Measurements from ENCODE around the gene LATS2.

The LATS2 gene

DNA sequence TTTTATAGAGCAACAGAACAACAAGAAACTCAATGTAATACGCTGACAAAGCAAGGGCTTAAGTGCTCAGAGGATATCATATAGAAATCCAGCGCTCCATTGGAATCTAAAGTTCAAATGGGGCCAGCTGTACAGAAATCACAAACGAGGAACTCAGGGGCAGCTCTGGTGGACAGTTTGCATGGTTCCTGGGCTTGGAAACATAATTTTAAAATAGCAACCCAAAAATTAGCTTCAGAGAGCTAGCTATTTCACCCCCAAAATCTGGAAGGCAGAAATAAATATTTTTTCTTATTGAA, 19.2 kb upstream of the LATS2 start:
- Histone ChIP-seq H4K8ac (ENCODE audit: low read depth, low read length) (no peak overlapping the region), H3K36me3 (replicated peaks in 1 of 2; ENCODE audit: control insufficient read depth in 2 of 2, insufficient read depth in 2 of 2, low read length in 2 of 2) (no peaks in the 10 kb centered on the region), H3K4me2 (ENCODE audit: insufficient read depth, low read length, poor library complexity, severe bottlenecking) (no peak overlapping the region), H2AFZ (ENCODE audit: low read length) (no peak overlapping the region), H2BK5ac (ENCODE audit: low read length) (no peak overlapping the region), H3K27ac (replicated peaks; ENCODE audit: low read length) (no peak overlapping the region), H3K27me3 (ENCODE audit: control insufficient read depth in 3 of 3, insufficient read depth in 3 of 3, low read depth in 1 of 3, low read length in 3 of 3) (peaks cover 0 to 3% (median 0%) of the 10 kb centered on the region in 3 experiments), H2BK120ac (ENCODE audit: low read depth, low read length) (no peak overlapping the region), H3K9ac (ENCODE audit: low read depth, low read length, poor library complexity) (no peak overlapping the region), H4K91ac (ENCODE audit: low read depth, low read length, poor library complexity) (no peak overlapping the region), H3K4me1 (ENCODE audit: control insufficient read depth in 2 of 2, insufficient read depth in 1 of 2, low read depth in 1 of 2, low read length in 2 of 2) (peaks cover 0 to 2% of the 10 kb centered on the region in 2 donors), H3K79me1 (ENCODE audit: low read depth, low read length) (no peaks in the 10 kb centered on the region), H2BK15ac (ENCODE audit: low read length) (no peak overlapping the region), H3K4ac (ENCODE audit: low read length) (no peak overlapping the region), H3K4me3 (ENCODE audit: low read length in 2 of 2) (no peak overlapping the region), H3K14ac (ENCODE audit: low read length) (no peak overlapping the region), H2AK5ac (ENCODE audit: low read depth, low read length) (no peak overlapping the region), H2BK12ac (ENCODE audit: low read length) (no peak overlapping the region), H3K9me3 (replicated peaks in 1 of 2; ENCODE audit: control insufficient read depth in 2 of 2, insufficient read depth in 1 of 2, low read depth in 1 of 2, low read length in 2 of 2) (no peaks in the 10 kb centered on the region), H3K18ac (ENCODE audit: low read length) (no peak overlapping the region), H3K23ac (ENCODE audit: low read depth, low read length, poor library complexity) (no peak overlapping the region)
- WGBS, 2 donors (ENCODE audit: extremely low coverage in 2 of 2, insufficient read length in 2 of 2, insufficient replicate concordance in 1 of 2) = no CpG with 5 or more reads among the region's 3 CpGs
- no peak for DNase-seq (ENCODE audit: low spot score)

DNA sequence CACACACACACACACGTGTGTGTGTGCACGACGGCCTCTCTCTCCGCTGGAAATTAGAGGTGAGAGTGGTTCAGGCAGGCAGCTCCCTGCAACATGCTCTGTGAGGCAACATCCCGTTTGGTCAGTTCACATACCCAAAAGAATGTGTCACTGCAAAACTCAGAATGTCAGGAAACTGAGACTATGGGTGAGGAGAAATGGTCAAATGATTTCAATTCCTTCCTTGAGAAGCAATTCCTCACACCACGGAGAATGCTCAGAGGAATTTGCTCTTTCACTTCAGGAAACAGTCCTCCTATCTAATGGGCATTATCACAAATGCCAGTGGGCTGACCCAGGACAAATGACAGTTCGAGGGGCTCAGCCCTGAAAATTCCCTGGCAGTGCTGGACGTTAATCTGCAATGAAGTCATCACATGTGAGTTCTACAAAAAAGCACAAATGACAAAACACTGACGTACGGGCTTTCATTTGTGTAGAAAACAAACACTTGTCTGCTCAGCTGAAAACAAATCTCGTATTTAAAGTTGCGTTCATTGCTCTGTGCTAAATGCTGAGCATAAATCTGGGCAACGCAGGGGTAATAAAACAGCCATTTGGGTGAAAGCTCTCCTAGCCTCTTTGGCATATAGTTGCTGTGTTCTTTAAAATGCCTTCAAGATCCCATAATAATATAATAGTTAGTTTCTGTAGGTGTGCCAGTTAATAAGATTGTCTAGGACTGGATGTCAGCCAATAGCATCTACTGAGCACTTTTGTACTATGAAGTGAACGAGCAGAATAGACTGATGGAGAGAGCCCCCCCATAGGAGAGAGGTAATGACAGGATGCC, 18.6 kb upstream of the LATS2 start:
- Histone ChIP-seq H2BK15ac (ENCODE audit: low read length) (no peak overlapping the region), H3K4me3 (ENCODE audit: low read length in 2 of 2) (no peak overlapping the region), H2BK120ac (ENCODE audit: low read depth, low read length) (no peak overlapping the region), H3K14ac (ENCODE audit: low read length) (no peak overlapping the region), H3K27ac (replicated peaks; ENCODE audit: low read length) (no peak overlapping the region), H3K4ac (ENCODE audit: low read length) (no peak overlapping the region), H4K8ac (ENCODE audit: low read depth, low read length) (no peak overlapping the region), H3K4me1 (ENCODE audit: control insufficient read depth in 2 of 2, insufficient read depth in 1 of 2, low read depth in 1 of 2, low read length in 2 of 2) (peaks cover 0 to 2% of the 10 kb centered on the region in 2 donors), H3K27me3 (ENCODE audit: control insufficient read depth in 3 of 3, insufficient read depth in 3 of 3, low read depth in 1 of 3, low read length in 3 of 3) (peaks cover 0 to 4% (median 0%) of the 10 kb centered on the region in 3 experiments), H2BK5ac (ENCODE audit: low read length) (no peak overlapping the region), H3K79me1 (ENCODE audit: low read depth, low read length) (no peaks in the 10 kb centered on the region), H3K4me2 (ENCODE audit: insufficient read depth, low read length, poor library complexity, severe bottlenecking) (no peak overlapping the region), H3K36me3 (replicated peaks in 1 of 2; ENCODE audit: control insufficient read depth in 2 of 2, insufficient read depth in 2 of 2, low read length in 2 of 2) (no peaks in the 10 kb centered on the region), H4K91ac (ENCODE audit: low read depth, low read length, poor library complexity) (no peak overlapping the region), H2AFZ (ENCODE audit: low read length) (peak overlapping the region; percentile 2), H3K18ac (ENCODE audit: low read length) (no peak overlapping the region), H2BK12ac (ENCODE audit: low read length) (no peak overlapping the region), H2AK5ac (ENCODE audit: low read depth, low read length) (no peak overlapping the region), H3K9ac (ENCODE audit: low read depth, low read length, poor library complexity) (no peak overlapping the region), H3K9me3 (replicated peaks in 1 of 2; ENCODE audit: control insufficient read depth in 2 of 2, insufficient read depth in 1 of 2, low read depth in 1 of 2, low read length in 2 of 2) (no peaks in the 10 kb centered on the region), H3K23ac (ENCODE audit: low read depth, low read length, poor library complexity) (no peak overlapping the region)
- DNase-seq (ENCODE audit: low spot score) = no peak
- no CpG with 5 or more reads among the region's 14 CpGs for WGBS, 2 donors (ENCODE audit: extremely low coverage in 2 of 2, insufficient read length in 2 of 2, insufficient replicate concordance in 1 of 2)

DNA sequence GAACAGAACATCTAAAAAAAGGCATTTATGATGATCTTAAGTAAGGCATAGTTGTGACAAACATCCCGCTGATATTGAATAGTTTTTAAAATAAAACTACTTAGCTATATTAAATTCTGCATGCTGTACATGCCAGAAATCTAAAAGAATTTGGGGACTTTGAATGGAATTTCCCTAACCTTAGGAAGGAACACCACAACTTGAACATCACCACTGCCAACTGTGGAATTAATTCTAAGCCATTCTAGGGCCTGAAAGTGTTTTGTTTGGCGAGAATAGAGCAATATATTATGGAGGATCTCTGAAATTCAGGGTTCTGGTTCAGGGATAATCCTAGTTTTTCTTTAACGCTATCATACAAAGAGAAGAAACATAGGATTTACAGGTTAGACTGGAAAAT, 17.8 kb upstream of the LATS2 start:
- Histone ChIP-seq H2BK12ac (ENCODE audit: low read length) (no peak overlapping the region), H3K27ac (replicated peaks; ENCODE audit: low read length) (no peak overlapping the region), H4K91ac (ENCODE audit: low read depth, low read length, poor library complexity) (no peak overlapping the region), H3K27me3 (ENCODE audit: control insufficient read depth in 3 of 3, insufficient read depth in 3 of 3, low read depth in 1 of 3, low read length in 3 of 3) (peaks cover 0 to 9% (median 0%) of the 10 kb centered on the region in 3 experiments), H3K14ac (ENCODE audit: low read length) (no peak overlapping the region), H3K9ac (ENCODE audit: low read depth, low read length, poor library complexity) (no peak overlapping the region), H2BK5ac (ENCODE audit: low read length) (no peak overlapping the region), H4K8ac (ENCODE audit: low read depth, low read length) (no peak overlapping the region), H2BK15ac (ENCODE audit: low read length) (no peak overlapping the region), H3K4me1 (ENCODE audit: control insufficient read depth in 2 of 2, insufficient read depth in 1 of 2, low read depth in 1 of 2, low read length in 2 of 2) (peaks cover 0 to 2% of the 10 kb centered on the region in 2 donors), H3K23ac (ENCODE audit: low read depth, low read length, poor library complexity) (no peak overlapping the region), H3K79me1 (ENCODE audit: low read depth, low read length) (no peaks in the 10 kb centered on the region), H3K4me3 (ENCODE audit: low read length in 2 of 2) (no peak overlapping the region), H2BK120ac (ENCODE audit: low read depth, low read length) (no peak overlapping the region), H3K36me3 (replicated peaks in 1 of 2; ENCODE audit: control insufficient read depth in 2 of 2, insufficient read depth in 2 of 2, low read length in 2 of 2) (no peaks in the 10 kb centered on the region), H3K18ac (ENCODE audit: low read length) (no peak overlapping the region), H2AFZ (ENCODE audit: low read length) (no peak overlapping the region), H3K9me3 (replicated peaks in 1 of 2; ENCODE audit: control insufficient read depth in 2 of 2, insufficient read depth in 1 of 2, low read depth in 1 of 2, low read length in 2 of 2) (no peaks in the 10 kb centered on the region), H3K4me2 (ENCODE audit: insufficient read depth, low read length, poor library complexity, severe bottlenecking) (no peak overlapping the region), H2AK5ac (ENCODE audit: low read depth, low read length) (no peak overlapping the region), H3K4ac (ENCODE audit: low read length) (no peak overlapping the region)
- no CpG with 5 or more reads among the region's 3 CpGs for WGBS, 2 donors (ENCODE audit: extremely low coverage in 2 of 2, insufficient read length in 2 of 2, insufficient replicate concordance in 1 of 2)
- no peak for DNase-seq (ENCODE audit: low spot score)

DNA sequence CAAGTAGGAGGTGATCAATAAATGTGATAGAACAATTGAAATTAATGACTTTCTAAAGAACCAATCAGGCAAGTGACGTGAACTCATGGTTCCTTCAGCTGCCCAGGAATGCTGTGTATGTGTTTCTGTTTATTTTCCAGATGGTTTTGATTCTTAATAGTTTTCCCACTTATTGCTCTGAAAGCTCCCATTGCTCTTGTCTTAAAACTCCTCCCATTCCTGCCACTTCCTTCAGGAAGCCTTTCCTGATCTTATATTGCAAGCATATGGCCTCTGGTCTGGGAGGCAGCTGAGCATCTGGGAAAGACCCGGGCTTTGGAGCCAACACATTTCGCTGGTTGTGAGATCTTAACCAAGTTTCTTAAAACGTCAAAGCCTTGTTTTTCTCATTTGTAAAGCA, 17.1 kb upstream of the LATS2 start:
- no peak overlapping the region for H2AFZ ChIP-seq (ENCODE audit: low read length)
- H3K4me1 ChIP-seq (ENCODE audit: control insufficient read depth in 2 of 2, insufficient read depth in 1 of 2, low read depth in 1 of 2, low read length in 2 of 2) = peaks cover 0 to 2% of the 10 kb centered on the region in 2 donors
- H3K9me3 ChIP-seq (replicated peaks in 1 of 2; ENCODE audit: control insufficient read depth in 2 of 2, insufficient read depth in 1 of 2, low read depth in 1 of 2, low read length in 2 of 2) = no peaks in the 10 kb centered on the region
- no peak overlapping the region for H3K4me3 ChIP-seq (ENCODE audit: low read length in 2 of 2)
- DNase-seq (ENCODE audit: low spot score) = no peak
- H3K4me2 ChIP-seq (ENCODE audit: insufficient read depth, low read length, poor library complexity, severe bottlenecking) = no peak overlapping the region
- H4K8ac ChIP-seq (ENCODE audit: low read depth, low read length) = no peak overlapping the region
- H2BK15ac ChIP-seq (ENCODE audit: low read length) = no peak overlapping the region
- no peaks in the 10 kb centered on the region for H3K79me1 ChIP-seq (ENCODE audit: low read depth, low read length)
- no peak overlapping the region for H2BK12ac ChIP-seq (ENCODE audit: low read length)
- no peak overlapping the region for H3K14ac ChIP-seq (ENCODE audit: low read length)
- WGBS, 2 donors (ENCODE audit: extremely low coverage in 2 of 2, insufficient read length in 2 of 2, insufficient replicate concordance in 1 of 2) = no CpG with 5 or more reads among the region's 4 CpGs
- H2BK120ac ChIP-seq (ENCODE audit: low read depth, low read length) = no peak overlapping the region
- no peak overlapping the region for H3K4ac ChIP-seq (ENCODE audit: low read length)
- no peaks in the 10 kb centered on the region for H3K36me3 ChIP-seq (replicated peaks in 1 of 2; ENCODE audit: control insufficient read depth in 2 of 2, insufficient read depth in 2 of 2, low read length in 2 of 2)
- no peak overlapping the region for H3K27ac ChIP-seq (replicated peaks; ENCODE audit: low read length)
- H3K27me3 ChIP-seq (ENCODE audit: control insufficient read depth in 3 of 3, insufficient read depth in 3 of 3, low read depth in 1 of 3, low read length in 3 of 3) = peaks cover 0 to 9% (median 0%) of the 10 kb centered on the region in 3 experiments
- no peak overlapping the region for H4K91ac ChIP-seq (ENCODE audit: low read depth, low read length, poor library complexity)
- no peak overlapping the region for H2AK5ac ChIP-seq (ENCODE audit: low read depth, low read length)
- no peak overlapping the region for H2BK5ac ChIP-seq (ENCODE audit: low read length)
- no peak overlapping the region for H3K9ac ChIP-seq (ENCODE audit: low read depth, low read length, poor library complexity)
- no peak overlapping the region for H3K18ac ChIP-seq (ENCODE audit: low read length)
- no peak overlapping the region for H3K23ac ChIP-seq (ENCODE audit: low read depth, low read length, poor library complexity)
